Effector memory CD8-positive, alpha-beta T cell (primary cell): ENCODE results near the gene SFMBT2.
A peak's percentile ranks its signal among the peaks of the same experiment; 100 is the strongest.
"Not testable (repeated sequence)": the region's sequence is repeated elsewhere in the genome, so short reads cannot be mapped to it uniquely, and the experiment has no call there.

Experiments
- ATAC-seq: fragments of 150-1000 bp; cut with Tn5 transposase; replicated peaks from 2 replicates; pipeline ENCODE4 v1.10.0; 2021; ENCODE audit warnings: mild to moderate bottlenecking, moderate library complexity
- DNase-seq, 3 experiments: peaks; one replicate each; pipeline ENCODE4 v3.0.0; 2021
- H3K27ac Mint-ChIP-seq, 2 donors: one replicate each; pipeline ENCODE4 v1.8.0; 2022; ENCODE audit warnings: mild to moderate bottlenecking in 2 of 2, mixed read lengths in 2 of 2, moderate library complexity in 2 of 2
- H3K27me3 Mint-ChIP-seq, 2 donors: one replicate each; pipeline ENCODE4 v1.8.0; 2022; ENCODE audit warnings: mixed read lengths in 2 of 2
- H3K36me3 Mint-ChIP-seq: one replicate; pipeline ENCODE4 v1.8.0; 2022; ENCODE audit warnings: mild to moderate bottlenecking, moderate library complexity, mixed read lengths; ENCODE audit not compliant: insufficient read depth
- H3K4me1 Mint-ChIP-seq, 2 donors: one replicate each; pipeline ENCODE4 v1.8.0; 2022; ENCODE audit warnings: low read depth in 2 of 2, mixed read lengths in 2 of 2
- H3K4me3 Mint-ChIP-seq, 2 donors: one replicate each; pipeline ENCODE4 v1.8.0; 2022; ENCODE audit warnings: mild to moderate bottlenecking in 2 of 2, mixed read lengths in 2 of 2, moderate library complexity in 2 of 2
- H3K9me3 Mint-ChIP-seq, 2 donors: one replicate each; pipeline ENCODE4 v1.8.0; 2022; ENCODE audit warnings: mixed read lengths in 2 of 2

SFMBT2 gene

GRCh38 chr10:7184660-7185366 is 226.0 kb downstream of the SFMBT2 start:
- ATAC-seq = peak; percentile 45
- no peak overlapping the region for H3K4me3 Mint-ChIP-seq
- H3K27me3 Mint-ChIP-seq = no peaks in the 10 kb centered on the region
- peaks cover 24% of the 10 kb centered on the region for H3K36me3 Mint-ChIP-seq
- H3K9me3 Mint-ChIP-seq = no peaks in the 10 kb centered on the region
- H3K4me1 Mint-ChIP-seq = no peaks in the 10 kb centered on the region
- peak overlapping the region; percentile 12 to 25 for H3K27ac Mint-ChIP-seq
- DNase-seq = no peak

- not testable (repeated sequence) for ATAC-seq, DNase-seq, H3K9me3 Mint-ChIP-seq, H3K27me3 Mint-ChIP-seq, H3K4me3 Mint-ChIP-seq, H3K4me1 Mint-ChIP-seq
- Mint-ChIP-seq H3K27ac (peak overlapping the region; percentile 25 to 49), H3K36me3 (peaks cover 24% of the 10 kb centered on the region)
Observed at GRCh38 chr10:7184116-7184515, 226.7 kb downstream of the SFMBT2 start.

GRCh38 chr10:7182327-7182726 is 228.5 kb downstream of the SFMBT2 start:
- not testable (repeated sequence) for DNase-seq, H3K4me1 Mint-ChIP-seq, H3K27me3 Mint-ChIP-seq, H3K4me3 Mint-ChIP-seq, ATAC-seq, H3K27ac Mint-ChIP-seq, H3K9me3 Mint-ChIP-seq
- peaks cover 26% of the 10 kb centered on the region for H3K36me3 Mint-ChIP-seq

GRCh38 chr10:7181420-7181819 is 229.4 kb downstream of the SFMBT2 start:
- H3K36me3 Mint-ChIP-seq = peaks cover 29% of the 10 kb centered on the region
- no peaks in the 10 kb centered on the region for H3K9me3 Mint-ChIP-seq
- no peak overlapping the region for H3K4me3 Mint-ChIP-seq
- ATAC-seq (no peak), DNase-seq (no peak)
- H3K27me3 Mint-ChIP-seq = no peaks in the 10 kb centered on the region
- peaks cover 0 to 2% of the 10 kb centered on the region in 2 donors for H3K4me1 Mint-ChIP-seq
- no peak overlapping the region for H3K27ac Mint-ChIP-seq

- Mint-ChIP-seq H3K9me3 (peaks cover 0 to 4% of the 10 kb centered on the region in 2 donors), H3K27me3 (no peaks in the 10 kb centered on the region), H3K27ac (no peak overlapping the region), H3K36me3 (peaks cover 48% of the 10 kb centered on the region), H3K4me3 (no peak overlapping the region), H3K4me1 (peaks cover 0 to 2% of the 10 kb centered on the region in 2 donors)
- ATAC-seq (no peak), DNase-seq (no peak)
Observed at GRCh38 chr10:7179536-7179935, 231.3 kb downstream of the SFMBT2 start.

GRCh38 chr10:7173948-7174347 is 236.9 kb downstream of the SFMBT2 start:
- Mint-ChIP-seq H3K27me3 (no peaks in the 10 kb centered on the region), H3K4me3 (no peak overlapping the region), H3K36me3 (peaks cover 76% of the 10 kb centered on the region), H3K9me3 (peaks cover 0 to 4% of the 10 kb centered on the region in 2 donors), H3K27ac (peak overlapping the region in 1 of 2 donors; percentile 20), H3K4me1 (peaks cover 0 to 2% of the 10 kb centered on the region in 2 donors)
- DNase-seq (no peak), ATAC-seq (no peak)

- DNase-seq (no peak), ATAC-seq (no peak)
- Mint-ChIP-seq H3K4me1 (no peaks in the 10 kb centered on the region), H3K27ac (no peak overlapping the region), H3K27me3 (no peaks in the 10 kb centered on the region), H3K9me3 (peaks cover 0 to 4% of the 10 kb centered on the region in 2 donors), H3K4me3 (no peak overlapping the region), H3K36me3 (peaks cover 74% of the 10 kb centered on the region)
Observed at GRCh38 chr10:7171825-7172224, 239.0 kb downstream of the SFMBT2 start.

GRCh38 chr10:7170626-7171322 is 240.1 kb downstream of the SFMBT2 start:
- no peaks in the 10 kb centered on the region for H3K27me3 Mint-ChIP-seq
- ATAC-seq (no peak), DNase-seq (no peak)
- H3K9me3 Mint-ChIP-seq = peaks cover 0 to 2% of the 10 kb centered on the region in 2 donors
- H3K4me1 Mint-ChIP-seq = no peaks in the 10 kb centered on the region
- peaks cover 72% of the 10 kb centered on the region for H3K36me3 Mint-ChIP-seq
- H3K4me3 Mint-ChIP-seq = no peak overlapping the region
- no peak overlapping the region for H3K27ac Mint-ChIP-seq

GRCh38 chr10:7168414-7168813 is 242.4 kb downstream of the SFMBT2 start:
- H3K27ac Mint-ChIP-seq = peak overlapping the region in 1 of 2 donors; percentile 23
- H3K36me3 Mint-ChIP-seq = peaks cover 66% of the 10 kb centered on the region
- H3K27me3 Mint-ChIP-seq = no peaks in the 10 kb centered on the region

GRCh38 chr10:7165500-7166177 is 245.2 kb downstream of the SFMBT2 start:
- DNase-seq = no peak
- Mint-ChIP-seq H3K4me1 (peaks cover 0 to 2% of the 10 kb centered on the region in 2 donors), H3K27ac (peak overlapping the region; percentile 62 to 65), H3K4me3 (no peak overlapping the region), H3K9me3 (no peaks in the 10 kb centered on the region), H3K36me3 (peaks cover 64% of the 10 kb centered on the region), H3K27me3 (no peaks in the 10 kb centered on the region)
- no peak for ATAC-seq

More at GRCh38 chr10:7168414-7168813, 242.4 kb downstream of the SFMBT2 start:
- ATAC-seq (no peak), DNase-seq (no peak)
- no peak overlapping the region for H3K4me3 Mint-ChIP-seq
- H3K4me1 Mint-ChIP-seq = no peaks in the 10 kb centered on the region
- no peaks in the 10 kb centered on the region for H3K9me3 Mint-ChIP-seq

GRCh38 chr10:7164955-7165354 is 245.9 kb downstream of the SFMBT2 start:
- Mint-ChIP-seq H3K9me3 (no peaks in the 10 kb centered on the region), H3K4me3 (no peak overlapping the region), H3K4me1 (peaks cover 6% of the 10 kb centered on the region in 2 donors), H3K27me3 (no peaks in the 10 kb centered on the region), H3K27ac (peak overlapping the region in 1 of 2 donors; percentile 65), H3K36me3 (peaks cover 63% of the 10 kb centered on the region)
- no peak for DNase-seq
- ATAC-seq = no peak

GRCh38 chr10:7162331-7162730 is 248.5 kb downstream of the SFMBT2 start:
- no peaks in the 10 kb centered on the region for H3K27me3 Mint-ChIP-seq
- H3K9me3 Mint-ChIP-seq = no peaks in the 10 kb centered on the region
- H3K27ac Mint-ChIP-seq = peak overlapping the region in 1 of 2 donors; percentile 35
- peaks cover 61% of the 10 kb centered on the region for H3K36me3 Mint-ChIP-seq
- DNase-seq = no peak
- no peak for ATAC-seq
- H3K4me1 Mint-ChIP-seq = peaks cover 12 to 15% of the 10 kb centered on the region in 2 donors
- no peak overlapping the region for H3K4me3 Mint-ChIP-seq

- DNase-seq (no peak), ATAC-seq (no peak)
- H3K27ac Mint-ChIP-seq = no peak overlapping the region
- H3K4me3 Mint-ChIP-seq = no peak overlapping the region
- no peaks in the 10 kb centered on the region for H3K9me3 Mint-ChIP-seq
- peaks cover 54% of the 10 kb centered on the region for H3K36me3 Mint-ChIP-seq
- no peaks in the 10 kb centered on the region for H3K27me3 Mint-ChIP-seq
- H3K4me1 Mint-ChIP-seq = peaks cover 14 to 15% of the 10 kb centered on the region in 2 donors
Observed at GRCh38 chr10:7161484-7162250, 249.2 kb downstream of the SFMBT2 start.
